ENCODE measurements around the gene ZNF644. TPM values are rescaled to one million over a fixed set of nuclear protein-coding genes. Genes with fewer than 3 reads are reported as not detected.

Gene ZNF644
- total RNA-seq, 4 donors from 2014 or later = 38.2 to 79.3 (median 41.0) TPM

- peaks cover 11% of the 10 kb centered on the region for H3K4me1 ChIP-seq
- H3K27me3 ChIP-seq = no peaks in the 10 kb centered on the region
- TF ChIP-seq CTCF (IDR thresholded peaks at IDR 0.05) (no peak), POLR2AphosphoS5 (IDR thresholded peaks at IDR 0.05) (no peak), POLR2A (IDR thresholded peaks at IDR 0.05) (no peak), EP300 (IDR thresholded peaks at IDR 0.05) (no peak)
- DNase-seq (ENCODE audit: low spot score in 2 of 2) = no peak
- H3K9me3 ChIP-seq = peaks cover 5% of the 10 kb centered on the region
- H3K36me3 ChIP-seq = peaks cover 10% of the 10 kb centered on the region
- H3K27ac ChIP-seq = no peak overlapping the region
- no peak overlapping the region for H3K4me3 ChIP-seq
These were observed 26.4 kb downstream of the ZNF644 start for GRCh38 chr1:90995311-90995894.

- no peaks in the 10 kb centered on the region for H3K27me3 ChIP-seq
- DNase-seq (ENCODE audit: low spot score in 2 of 2) = no peak
- H3K4me3 ChIP-seq = no peak overlapping the region
- no peak for TF ChIP-seq POLR2A (IDR thresholded peaks at IDR 0.05)
- peaks cover 5% of the 10 kb centered on the region for H3K9me3 ChIP-seq
- no peak overlapping the region for H3K27ac ChIP-seq
- H3K36me3 ChIP-seq = peaks cover 10% of the 10 kb centered on the region
- 92% methylated on average over 1 of the region's 1 CpG for WGBS
- peaks cover 11% of the 10 kb centered on the region for H3K4me1 ChIP-seq
These were observed 27.4 kb downstream of the ZNF644 start for GRCh38 chr1:90994461-90994860.

- TF ChIP-seq POLR2A (IDR thresholded peaks at IDR 0.05) = no peak
- no peak for TF ChIP-seq POLR2AphosphoS5 (IDR thresholded peaks at IDR 0.05)
- TF ChIP-seq EP300 (IDR thresholded peaks at IDR 0.05) = no peak
- no peak for TF ChIP-seq CTCF (IDR thresholded peaks at IDR 0.05)
- WGBS = 67% methylated on average over 2 of the region's 2 CpGs
- H3K9me3 ChIP-seq = peaks cover 5% of the 10 kb centered on the region
These were observed 28.6 kb downstream of the ZNF644 start for GRCh38 chr1:90993245-90993644.

GRCh38 chr1:90990779-90991178 is 31.1 kb downstream of the ZNF644 start:
- no peak overlapping the region for H3K4me3 ChIP-seq
- H3K4me1 ChIP-seq = peaks cover 6% of the 10 kb centered on the region
- no peak for TF ChIP-seq POLR2AphosphoS5 (IDR thresholded peaks at IDR 0.05)
- no peak for TF ChIP-seq POLR2A (IDR thresholded peaks at IDR 0.05)
- no peak for TF ChIP-seq CTCF (IDR thresholded peaks at IDR 0.05)
- TF ChIP-seq EP300 (IDR thresholded peaks at IDR 0.05) = no peak
- H3K27ac ChIP-seq = no peak overlapping the region
- no peaks in the 10 kb centered on the region for H3K27me3 ChIP-seq
- H3K9me3 ChIP-seq = no peaks in the 10 kb centered on the region
- 82% methylated on average over 4 of the region's 4 CpGs for WGBS
- H3K36me3 ChIP-seq = no peaks in the 10 kb centered on the region
- DNase-seq (ENCODE audit: low spot score in 2 of 2) = no peak

More at GRCh38 chr1:90993245-90993644, 28.6 kb downstream of the ZNF644 start:
- Histone ChIP-seq H3K36me3 (peaks cover 10% of the 10 kb centered on the region), H3K27me3 (no peaks in the 10 kb centered on the region), H3K4me3 (no peak overlapping the region), H3K27ac (no peak overlapping the region), H3K4me1 (peaks cover 11% of the 10 kb centered on the region)
- DNase-seq (ENCODE audit: low spot score in 2 of 2) = no peak

- Histone ChIP-seq H3K9me3 (no peaks in the 10 kb centered on the region), H3K36me3 (no peaks in the 10 kb centered on the region), H3K4me3 (no peak overlapping the region), H3K27me3 (no peaks in the 10 kb centered on the region), H3K27ac (no peak overlapping the region), H3K4me1 (peaks cover 6% of the 10 kb centered on the region)
- no peak for DNase-seq (ENCODE audit: low spot score in 2 of 2)
- TF ChIP-seq EP300 (IDR thresholded peaks at IDR 0.05) (no peak), CTCF (IDR thresholded peaks at IDR 0.05) (no peak), POLR2AphosphoS5 (IDR thresholded peaks at IDR 0.05) (no peak), POLR2A (IDR thresholded peaks at IDR 0.05) (no peak)
These were observed 31.8 kb downstream of the ZNF644 start for GRCh38 chr1:90989990-90990389.

GRCh38 chr1:90989302-90989701 is 32.5 kb downstream of the ZNF644 start:
- Histone ChIP-seq H3K4me3 (no peak overlapping the region), H3K27ac (no peak overlapping the region), H3K9me3 (no peaks in the 10 kb centered on the region), H3K36me3 (no peaks in the 10 kb centered on the region), H3K27me3 (no peaks in the 10 kb centered on the region), H3K4me1 (peaks cover 6% of the 10 kb centered on the region)
- DNase-seq (ENCODE audit: low spot score in 2 of 2) = no peak
- 92% methylated on average over 4 of the region's 4 CpGs for WGBS
- no peak for TF ChIP-seq POLR2AphosphoS5 (IDR thresholded peaks at IDR 0.05)
- no peak for TF ChIP-seq POLR2A (IDR thresholded peaks at IDR 0.05)
- TF ChIP-seq CTCF (IDR thresholded peaks at IDR 0.05) = no peak
- no peak for TF ChIP-seq EP300 (IDR thresholded peaks at IDR 0.05)

Data from suprapubic skin (tissue), 4 donors.